HepG2 (cell line): ENCODE results near the gene LSR. TPM values are rescaled to one million over a fixed set of nuclear protein-coding genes. Genes with fewer than 3 reads are reported as not detected.

Source experiments
- ARID3A ChIP-seq: IDR thresholded peaks from 2 replicates; pipeline ENCODE4 v1.6.1; 2012; ENCODE audit warnings: low read depth, low read length, improper control_type of control experiment
- EHMT2 ChIP-seq: fragments of 200-600 bp; sonication (generic); IDR thresholded peaks from 2 replicates; pipeline ENCODE4 v1.7.0; 2017; ENCODE audit warnings: antibody characterized with exemption, low read depth, low read length, borderline replicate concordance
- EZH2 ChIP-seq: conservative IDR thresholded peaks from 2 replicates; pipeline ENCODE4 v1.6.1; 2012; ENCODE audit warnings: mild to moderate bottlenecking, low read depth, low read length, moderate library complexity
- FOXO1 ChIP-seq: sonication (generic); formaldehyde crosslinking; IDR thresholded peaks from 2 replicates; pipeline ENCODE4 v1.4.0; 2020; ENCODE audit warnings: missing genetic modification reagents
- HHEX ChIP-seq: IDR thresholded peaks from 2 replicates; pipeline ENCODE4 v1.6.1; 2016; ENCODE audit warnings: control low read depth
- HMG20A ChIP-seq: IDR thresholded peaks from 2 replicates; pipeline ENCODE4 v1.6.1; 2016; ENCODE audit warnings: borderline replicate concordance
- KLF16 ChIP-seq, 2 experiments: sonication (generic) in 1 of 2; formaldehyde crosslinking in 1 of 2; IDR thresholded peaks; 2 replicates each; pipeline versions ENCODE4 v1.6.1 to v1.8.0; 2016 to 2023; ENCODE audit warnings: missing genetic modification reagents in 2 of 2, missing compliant biosample characterization in 1 of 2
- NONO ChIP-seq, 2 experiments: fragments of 450-650 bp in 1 of 2; sonication (generic) in 1 of 2; formaldehyde crosslinking in 1 of 2; IDR thresholded peaks in 1 of 2; conservative IDR thresholded peaks in 1 of 2; 2 replicates each; pipeline versions ENCODE4 v1.6.1 to v1.8.0; 2017 to 2022; ENCODE audit warnings: mild to moderate bottlenecking in 1 of 2, missing genetic modification reagents in 1 of 2, moderate library complexity in 1 of 2
- NR0B2 ChIP-seq: sonication (generic); formaldehyde crosslinking; IDR thresholded peaks from 2 replicates; pipeline ENCODE4 v1.4.0; 2020; ENCODE audit warnings: mild to moderate bottlenecking, missing genetic modification reagents
- SAFB2 ChIP-seq: sonication (generic); formaldehyde crosslinking; IDR thresholded peaks from 2 replicates; pipeline ENCODE4 v1.5.1; 2020; ENCODE audit warnings: missing genetic modification reagents, low read depth, mild to moderate bottlenecking, borderline replicate concordance
- SMAD9 ChIP-seq: sonication (generic); formaldehyde crosslinking; IDR thresholded peaks from 2 replicates; pipeline ENCODE4 v1.5.1; 2020; ENCODE audit warnings: mild to moderate bottlenecking, missing genetic modification reagents
- SMC3 ChIP-seq: IDR thresholded peaks from 2 replicates; pipeline ENCODE4 v1.6.1; 2011; ENCODE audit warnings: low read length, improper control_type of control experiment
- SNAPC2 ChIP-seq: sonication (generic); formaldehyde crosslinking; IDR thresholded peaks from 2 replicates; pipeline ENCODE4 v1.8.1; 2022; ENCODE audit warnings: mild to moderate bottlenecking, missing genetic modification reagents
- ZNF432 ChIP-seq: sonication (generic); formaldehyde crosslinking; IDR thresholded peaks from 2 replicates; pipeline ENCODE4 v1.5.0; 2020; ENCODE audit warnings: missing genetic modification reagents, mild to moderate bottlenecking, borderline replicate concordance
- ZSCAN31 ChIP-seq: sonication (generic); formaldehyde crosslinking; IDR thresholded peaks from 2 replicates; pipeline ENCODE4 v1.5.0; 2020; ENCODE audit warnings: low read depth, mild to moderate bottlenecking, missing genetic modification reagents
- polyA plus RNA-seq, 8 experiments: library from polyadenylated mRNA; depleted of rRNA in 3 of 8; stranded (reverse) in 7 of 8; unstranded in 1 of 8; fragments of >200 nt; fragmentation: Illumina TruSeq in 4 of 8; extraction: Trizol in 4 of 8; gene quantifications; 2 replicates each; pipeline versions ENCODE4 v1.2.1 to v1.2.3, GENCODE V29; 2011 to 2016; ENCODE audit warnings: low read depth in 4 of 8, missing spikeins in 1 of 8, mixed read lengths in 1 of 8; ENCODE audit not compliant: insufficient read depth in 1 of 8
- total RNA-seq, 5 experiments: library from RNA; depleted of rRNA; stranded (reverse); fragments of >200 nt; fragmentation: Illumina TruSeq; extraction: Trizol; gene quantifications; 2 replicates each; pipeline ENCODE4 v1.2.3, GENCODE V29; 2016; ENCODE audit warnings: low read depth in 1 of 5

Gene LSR
- total and polyA plus RNA-seq, 2 of the 13 experiments (the other 11 are each of a cell fraction or from before 2014, with no cell fraction given), result 29.2 to 79.2 TPM

DNA sequence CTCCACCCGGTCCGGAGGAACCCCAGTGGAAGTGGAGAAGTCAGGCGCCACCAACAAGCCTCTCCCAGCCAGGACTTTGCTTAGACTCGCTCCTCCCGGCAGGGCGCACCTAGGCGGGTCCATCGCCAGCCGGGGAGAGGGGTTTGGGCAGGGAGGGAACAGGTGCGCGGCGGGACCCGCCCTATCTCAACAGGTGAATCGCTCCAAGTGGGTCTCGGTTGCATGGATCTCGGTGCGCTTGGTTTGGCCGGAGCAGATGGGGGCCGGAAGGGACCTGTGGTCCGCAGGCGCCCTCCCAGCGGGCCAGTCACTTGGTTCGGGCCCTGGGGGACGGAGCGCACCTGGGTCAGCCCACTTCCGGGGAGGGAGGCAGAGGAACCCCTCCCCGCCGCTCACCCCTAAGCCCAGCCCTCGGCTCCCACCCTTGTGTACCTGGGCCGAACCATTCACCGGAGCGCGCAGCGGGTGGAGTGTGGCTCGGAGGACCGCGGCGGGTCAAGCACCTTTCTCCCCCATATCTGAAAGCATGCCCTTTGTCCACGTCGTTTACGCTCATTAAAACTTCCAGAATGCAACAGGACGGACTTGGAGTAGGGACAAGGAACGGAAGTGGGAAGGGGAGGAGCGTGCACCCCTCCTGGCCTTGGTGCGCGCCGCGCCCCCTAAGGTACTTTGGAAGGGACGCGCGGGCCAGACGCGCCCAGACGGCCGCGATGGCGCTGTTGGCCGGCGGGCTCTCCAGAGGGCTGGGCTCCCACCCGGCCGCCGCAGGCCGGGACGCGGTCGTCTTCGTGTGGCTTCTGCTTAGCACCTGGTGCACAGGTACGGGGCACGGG, at the start of gene LSR (continued):
- TF ChIP-seq SMAD9, result no peak
- no peak for TF ChIP-seq HMG20A (CRISPR knock-in tag)
- TF ChIP-seq ZSCAN31 (CRISPR knock-in tag), result peak; percentile 95
- TF ChIP-seq NONO (IDR thresholded peaks at IDR 0.05), result peak; percentile 91; the same call in 1 of the 2 replicates
- peak; percentile 97 for TF ChIP-seq NONO (CRISPR knock-in tag; conservative IDR thresholded peaks at IDR 0.05)
- no peak for TF ChIP-seq ZNF432 (CRISPR knock-in tag)
- no peak for TF ChIP-seq EZH2
- TF ChIP-seq FOXO1 (CRISPR knock-in tag), result peak; percentile 48; the same call in 1 of the 2 replicates
- no peak for TF ChIP-seq HHEX
- peak in 1 of 2 experiments; percentile 88; a peak in 2 of 4 replicates for TF ChIP-seq KLF16 (CRISPR knock-in tag; IDR thresholded peaks at IDR 0.05)
- peak; percentile 70; the same call in 1 of the 2 replicates for TF ChIP-seq SNAPC2
- TF ChIP-seq NR0B2, result peak; percentile 86
- TF ChIP-seq SMC3, result no peak
- no peak for TF ChIP-seq ARID3A
- peak; percentile 80; the same call in 1 of the 2 replicates for TF ChIP-seq SAFB2 (CRISPR knock-in tag)
- no peak for TF ChIP-seq EHMT2
- TF ChIP-seq, all 625 proteins: peak for 395
